ENCODE measurements around the gene YEATS2. TPM values are rescaled to one million over a fixed set of nuclear protein-coding genes. Genes with fewer than 3 reads are reported as not detected.

Gene YEATS2
- total RNA-seq (2012; rRNA removed) (43.0 and 45.0 TPM in 2 replicates), polyA plus RNA-seq (2012; rRNA removed) (30.1 and 32.0 TPM in 2 replicates), Bru-seq, nascent RNA (percentile 92 among the genes with signal in this experiment), BruChase-seq, experiment 1, labeled RNA remaining after a 6-hour chase (percentile 93 among the genes with signal in this experiment), BruChase-seq, experiment 2, labeled RNA remaining after a 2-hour chase (percentile 92 among the genes with signal in this experiment)
- polyA plus RNA-seq (2012; cell fraction: cytosol; rRNA removed): 15.6 and 18.5 TPM in 2 replicates
- polyA plus RNA-seq (2012; cell fraction: nucleus; rRNA removed; ENCODE audit: low replicate concordance): 45.8 and 75.8 TPM in 2 replicates
- long read RNA-seq, full-length matches to known transcripts: 1 of 27 reads
- long read RNA-seq, partial matches to known transcripts: 11 of 27 reads
- long read RNA-seq, other reads (novel, unspliced or antisense): 15 of 27 reads

DNA sequence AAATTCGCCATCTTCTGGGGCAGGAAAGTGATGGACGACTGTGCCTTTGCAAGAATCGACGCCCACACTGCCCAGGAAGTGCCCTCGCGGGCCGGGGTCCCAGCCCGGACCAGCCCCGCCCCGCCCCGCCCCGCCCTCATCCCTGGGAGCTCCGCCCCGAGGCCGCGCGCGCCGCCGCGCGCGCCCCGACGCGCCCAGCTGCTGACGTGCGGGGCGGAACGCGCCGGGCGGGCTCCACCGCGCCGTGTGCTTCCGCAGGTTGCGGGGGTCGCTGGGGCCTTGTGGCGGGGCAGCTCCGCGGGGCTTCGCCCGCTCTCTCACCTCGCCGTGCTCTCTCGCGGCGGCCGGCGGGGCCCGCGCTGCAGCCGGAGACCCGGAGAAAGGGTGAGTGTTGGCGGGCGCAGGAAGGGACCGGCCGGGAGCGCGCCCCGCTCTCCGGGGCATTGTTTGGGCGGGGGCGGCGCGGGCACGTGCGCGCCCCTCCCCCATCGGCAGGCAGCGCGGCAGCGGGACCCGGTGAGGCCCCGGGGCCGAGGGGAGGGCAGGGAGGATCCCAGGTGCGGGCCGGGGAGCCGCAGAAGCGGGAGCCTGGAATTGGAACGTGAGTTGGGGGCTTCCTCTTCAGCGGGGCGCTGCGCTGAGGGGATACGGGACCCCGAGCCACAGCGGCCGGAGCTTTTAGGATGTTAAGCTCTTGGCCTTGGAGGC, at the start of gene YEATS2:
YEATS2 (plus strand) TSS at position 188 of the 708 bp plus-strand sequence. CDS start 17,366 bp downstream, outside the sequence.
- Histone ChIP-seq H4K20me1 (ENCODE audit: insufficient read depth, low read length) (peaks cover 40% of the 10 kb centered on the region), H3K9me3 (ENCODE audit: control insufficient read depth, insufficient read depth, low read length) (no peaks in the 10 kb centered on the region), H3K36me3 (ENCODE audit: control insufficient read depth, insufficient read depth, low read length) (peaks cover 3% of the 10 kb centered on the region; the same call in 1 of the 2 replicates), H2AK9ac (replicated peaks; ENCODE audit: low read depth, low read length, poor library complexity) (peak within 1 kb of the TSS; percentile 99), H3K4me2 (ENCODE audit: low read depth, low read length) (peak within 1 kb of the TSS; percentile 80), H2BK15ac (ENCODE audit: low read depth, low read length) (peak within 1 kb of the TSS; percentile 57; the same call in 2 of the 3 replicates), H4K5ac (ENCODE audit: low read depth, low read length) (peak within 1 kb of the TSS; percentile 85), H3K27ac (ENCODE audit: insufficient read depth, low read length) (peak within 1 kb of the TSS; percentile 96), H3K14ac (replicated peaks; ENCODE audit: low read depth, low read length) (peak within 1 kb of the TSS; percentile 87), H2AFZ (replicated peaks; ENCODE audit: low read length, poor library complexity) (peak within 1 kb of the TSS; percentile 94), H3K18ac (ENCODE audit: low read depth, low read length) (peak within 1 kb of the TSS; percentile 83), H3K9ac (ENCODE audit: low read depth, low read length) (peak within 1 kb of the TSS; percentile 98), H4K8ac (ENCODE audit: low read depth in 2 of 2, low read length in 2 of 2) (peak within 1 kb of the TSS; percentile 93 to 97), H3K4me3 (ENCODE audit: insufficient read depth, low read depth, low read length) (peak within 1 kb of the TSS; percentile 99), H3K4me1 (ENCODE audit: control insufficient read depth, insufficient read depth, low read length) (peaks cover 2% of the 10 kb centered on the region), H2BK5ac (ENCODE audit: low read depth, low read length, poor library complexity, severe bottlenecking) (peak within 1 kb of the TSS; percentile 97), H2BK20ac (ENCODE audit: low read depth, low read length) (no peak within 1 kb of the TSS; the same call in 1 of the 2 replicates), H3K23ac (ENCODE audit: low read depth, low read length) (peak within 1 kb of the TSS; percentile 87), H2AK5ac (ENCODE audit: low read depth, low read length) (peak within 1 kb of the TSS; percentile 89), H4K91ac (ENCODE audit: insufficient read depth, low read depth, low read length) (peak within 1 kb of the TSS; percentile 83), H3K56ac (ENCODE audit: extremely low read depth, insufficient read depth, low read length) (peak within 1 kb of the TSS; percentile 81), H3K27me3 (ENCODE audit: control insufficient read depth, insufficient read depth, low read length) (no peaks in the 10 kb centered on the region), H3K4ac (ENCODE audit: low read depth, low read length) (peak within 1 kb of the TSS; percentile 88), H3K79me1 (ENCODE audit: low read depth in 1 of 2, low read length in 2 of 2) (peaks cover 5 to 34% of the 10 kb centered on the region in 2 experiments; a peak in 3 of 4 replicates), H3K9me1 (ENCODE audit: insufficient read depth, low read length) (peaks cover 4% of the 10 kb centered on the region), H2BK120ac (ENCODE audit: low read depth, low read length) (peak within 1 kb of the TSS; percentile 74)
- DNase-seq: peak; percentile 61
- ChIA-PET CTCF (interaction anchor here (0.6 to 1.0 kb wide), 4 partner anchors 16 to 42 kb away, joined by 3 read pairs; no protein-coding TSS in a partner anchor), POLR2A (ENCODE audit: unreplicated experiment) (interaction anchor here (0.5 to 0.7 kb wide), 6 partner anchors 13 to 1088 kb away, joined by 3 to 4 read pairs (median 3); no protein-coding TSS in a partner anchor)
- ATAC-seq (ENCODE audit: low read depth): peak; percentile 90
- dilution Hi-C loops (cut with HindIII; ENCODE audit: low sequenced_read_pairs, unreplicated experiment): no loop called here
- in situ Hi-C loops (cut with MboI; ENCODE audit: low sequenced_read_pairs): no loop called here
- BruUV-seq (replicated peaks): no TSS peak
- TF ChIP-seq, protein P1, sequence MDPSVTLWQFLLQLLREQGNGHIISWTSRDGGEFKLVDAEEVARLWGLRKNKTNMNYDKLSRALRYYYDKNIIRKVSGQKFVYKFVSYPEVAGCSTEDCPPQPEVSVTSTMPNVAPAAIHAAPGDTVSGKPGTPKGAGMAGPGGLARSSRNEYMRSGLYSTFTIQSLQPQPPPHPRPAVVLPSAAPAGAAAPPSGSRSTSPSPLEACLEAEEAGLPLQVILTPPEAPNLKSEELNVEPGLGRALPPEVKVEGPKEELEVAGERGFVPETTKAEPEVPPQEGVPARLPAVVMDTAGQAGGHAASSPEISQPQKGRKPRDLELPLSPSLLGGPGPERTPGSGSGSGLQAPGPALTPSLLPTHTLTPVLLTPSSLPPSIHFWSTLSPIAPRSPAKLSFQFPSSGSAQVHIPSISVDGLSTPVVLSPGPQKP (IDR thresholded peaks at IDR 0.05; ENCODE audit: borderline replicate concordance, low read depth, low read length): no peak
- TF ChIP-seq POLR2A (IDR thresholded peaks at IDR 0.05; ENCODE audit: low read depth, low read length): peak; percentile 75; the same call in 1 of the 2 replicates
- TF ChIP-seq MAFK (IDR thresholded peaks at IDR 0.05; ENCODE audit: low read depth, low read length): no peak
- no peak for TF ChIP-seq CEBPB (IDR thresholded peaks at IDR 0.05; ENCODE audit: low read depth, low read length)
- peak; percentile 94 for TF ChIP-seq BHLHE40 (IDR thresholded peaks at IDR 0.05; ENCODE audit: low read depth, low read length)
- peak; percentile 60; the same call in 1 of the 2 replicates for TF ChIP-seq MXI1 (IDR thresholded peaks at IDR 0.05; ENCODE audit: borderline replicate concordance, low read depth, low read length)
- TF ChIP-seq FOS (IDR thresholded peaks at IDR 0.05; ENCODE audit: low read depth, low read length): no peak
- TF ChIP-seq, protein P2, sequence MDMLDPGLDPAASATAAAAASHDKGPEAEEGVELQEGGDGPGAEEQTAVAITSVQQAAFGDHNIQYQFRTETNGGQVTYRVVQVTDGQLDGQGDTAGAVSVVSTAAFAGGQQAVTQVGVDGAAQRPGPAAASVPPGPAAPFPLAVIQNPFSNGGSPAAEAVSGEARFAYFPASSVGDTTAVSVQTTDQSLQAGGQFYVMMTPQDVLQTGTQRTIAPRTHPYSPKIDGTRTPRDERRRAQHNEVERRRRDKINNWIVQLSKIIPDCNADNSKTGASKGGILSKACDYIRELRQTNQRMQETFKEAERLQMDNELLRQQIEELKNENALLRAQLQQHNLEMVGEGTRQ (IDR thresholded peaks at IDR 0.05; ENCODE audit: low read depth, low read length): no peak; the same call in 1 of the 2 replicates
- TF ChIP-seq RAD21 (IDR thresholded peaks at IDR 0.05; ENCODE audit: low read length): no peak
- no peak for TF ChIP-seq RFX5 (IDR thresholded peaks at IDR 0.05; ENCODE audit: low read depth, low read length)
- TF ChIP-seq MAZ (IDR thresholded peaks at IDR 0.05; ENCODE audit: borderline replicate concordance, low read depth, low read length): peak; percentile 64; the same call in 1 of the 2 replicates
- 0% methylated on average over 40 of the region's 89 CpGs; no CpG with 5 or more reads in 1 of the 2 experiments for WGBS, 2 experiments (ENCODE audit: extremely low coverage in 2 of 2, insufficient read length in 1 of 2)
- intact Hi-C loops (cut with micrococcal nuclease): loop anchor here (2.0 kb wide), 2 partner anchors 33 to 63 kb away; partner anchors contain the start of gene KLHL24

All from IMR-90 (cell line).